Panc1 (cell line): ENCODE data around the gene BAIAP2. TPM values are rescaled to one million over a fixed set of nuclear protein-coding genes. Genes with fewer than 3 reads are reported as not detected.

ENCODE experiments used
- ATAC-seq: fragments of 200-7000 bp; cut with Tn5 transposase; 2 replicates; pipeline ENCODE4 v1.9.1; 2020; ENCODE audit warnings: mild to moderate bottlenecking, moderate library complexity
- BruUV-seq: library from RNA; stranded (reverse); fragments of 400-500 nt; replicated peaks from 2 replicates; lab custom pipeline; 2021; lab: Mats Ljungman, UMichigan
- CTCF ChIA-PET: fragments of 300-600 bp; sonication (Branson Sonifier 250); formaldehyde crosslinking; loops from one replicate; lab custom pipeline; 2022; ENCODE audit warnings: antibody characterized with exemption; lab: Charles Lee
- POLR2A ChIA-PET: fragments of 300-600 bp; sonication (Branson Sonifier 250); formaldehyde crosslinking; loops from one replicate; lab custom pipeline; 2022; ENCODE audit warnings: antibody characterized with exemption; lab: Charles Lee
- DNase-seq: peaks from one replicate; pipeline ENCODE4 v3.0.0-alpha.2; 2010; ENCODE audit warnings: low read depth, low spot score
- H3K27ac ChIP-seq: 2 replicates; pipeline ENCODE4 v1.5.1; 2011; ENCODE audit warnings: mild to moderate bottlenecking, low read length, inconsistent platforms
- H3K27me3 ChIP-seq: fragments of 200-500 bp; sonication (Bioruptor generic); 2 replicates; pipeline ENCODE4 v1.6.0; 2014; ENCODE audit warnings: low read length, inconsistent platforms; ENCODE audit not compliant: control insufficient read depth, insufficient read depth
- H3K36me3 ChIP-seq: fragments of 200-500 bp; sonication (Bioruptor generic); 2 replicates; pipeline ENCODE4 v1.5.1; 2014; ENCODE audit warnings: inconsistent platforms, mild to moderate bottlenecking, low read length, moderate library complexity; ENCODE audit not compliant: control insufficient read depth, insufficient read depth
- H3K4me1 ChIP-seq: 2 replicates; pipeline ENCODE4 v1.5.1; 2011; ENCODE audit warnings: inconsistent platforms, mild to moderate bottlenecking, low read length, moderate library complexity; ENCODE audit not compliant: control insufficient read depth, insufficient read depth
- H3K4me3 ChIP-seq, 2 experiments: 2 replicates each; pipeline ENCODE4 v1.5.1; 2011 to 2012; ENCODE audit warnings: low read depth in 2 of 2, low read length in 2 of 2, mild to moderate bottlenecking in 2 of 2, inconsistent platforms in 1 of 2, moderate library complexity in 1 of 2
- H3K9me3 ChIP-seq: fragments of 200-500 bp; sonication (Bioruptor generic); 2 replicates; pipeline ENCODE4 v1.5.1; 2014; ENCODE audit warnings: low read depth, mild to moderate bottlenecking, inconsistent platforms, low read length, moderate library complexity; ENCODE audit not compliant: control insufficient read depth, insufficient read depth
- CTCF ChIP-seq: fragments of 450-650 bp; IDR thresholded peaks from 2 replicates; pipeline ENCODE4 v1.5.1; 2017; ENCODE audit warnings: mild to moderate bottlenecking
- POLR2AphosphoS5 ChIP-seq: IDR thresholded peaks from 2 replicates; pipeline ENCODE4 v1.6.1; 2012; ENCODE audit warnings: mild to moderate bottlenecking, low read depth, low read length, moderate library complexity
- REST ChIP-seq, 2 experiments: IDR thresholded peaks; 2 replicates each; pipeline ENCODE4 v1.6.1; 2011 to 2012; ENCODE audit warnings: low read depth in 2 of 2, control low read depth in 1 of 2, low read length in 1 of 2, mild to moderate bottlenecking in 1 of 2, moderate library complexity in 1 of 2; ENCODE audit not compliant: insufficient read depth in 1 of 2
- SIN3A ChIP-seq: IDR thresholded peaks from 2 replicates; pipeline ENCODE4 v1.6.1; 2012; ENCODE audit warnings: low read depth, mild to moderate bottlenecking, low read length, moderate library complexity, borderline replicate concordance; ENCODE audit not compliant: insufficient read depth
- TCF7L2 ChIP-seq: IDR thresholded peaks from 2 replicates; pipeline ENCODE4 v1.6.1; 2011; ENCODE audit warnings: mild to moderate bottlenecking, low read depth, low read length, inconsistent platforms
- in situ Hi-C: cut with HindIII; loops from 2 replicates; pipeline ENCODE4 v1.10.0; 2016; ENCODE audit warnings: low sequenced_read_pairs, low pct_unique_long_range_greater_than_20kb
- intact Hi-C: fragments of 100-400 bp; cut with micrococcal nuclease; formaldehyde crosslinking; loops from one replicate; pipeline ENCODE4 v1.10.0; 2022; ENCODE audit not compliant: unreplicated experiment
- total RNA-seq: library from RNA; stranded (reverse); gene quantifications from one replicate; pipeline ENCODE4 v1.2.1, GENCODE V29; 2021; ENCODE audit not compliant: unreplicated experiment

BAIAP2 gene
- total RNA-seq, 1 experiment from 2014 or later = 125 TPM

GRCh38 chr17:81058263-81058871 is 23.4 kb downstream of the BAIAP2 start:
- H3K36me3 ChIP-seq = peaks cover 9% of the 10 kb centered on the region; the same call in 1 of the 2 replicates
- DNase-seq = no peak
- H3K4me3 ChIP-seq = no peak overlapping the region
- no TSS peak for BruUV-seq
- intact Hi-C loops (no loop called here), in situ Hi-C loops (no loop called here)
- POLR2A ChIA-PET = no interaction called here
- no peaks in the 10 kb centered on the region for H3K9me3 ChIP-seq
- TF ChIP-seq REST (IDR thresholded peaks at IDR 0.05; ENCODE audit: insufficient read depth in 1 of 2, low read depth in 2 of 2, low read length in 1 of 2) (no peak), CTCF (no peak), TCF7L2 (no peak), SIN3A (no peak), POLR2AphosphoS5 (no peak)
- no peaks in the 10 kb centered on the region for H3K27me3 ChIP-seq
- no peak for ATAC-seq
- no peak overlapping the region for H3K27ac ChIP-seq
- CTCF ChIA-PET = no interaction called here
- H3K4me1 ChIP-seq = peaks cover 14% of the 10 kb centered on the region

GRCh38 chr17:81059026-81059425 is 24.1 kb downstream of the BAIAP2 start:
- Histone ChIP-seq H3K9me3 (no peaks in the 10 kb centered on the region), H3K36me3 (peaks cover 9% of the 10 kb centered on the region; the same call in 1 of the 2 replicates), H3K4me1 (peaks cover 12% of the 10 kb centered on the region), H3K27me3 (no peaks in the 10 kb centered on the region), H3K4me3 (no peak overlapping the region), H3K27ac (no peak overlapping the region)
- CTCF ChIA-PET = no interaction called here
- TF ChIP-seq POLR2AphosphoS5 (no peak), CTCF (no peak), SIN3A (no peak), REST (IDR thresholded peaks at IDR 0.05; ENCODE audit: insufficient read depth in 1 of 2, low read depth in 2 of 2, low read length in 1 of 2) (no peak), TCF7L2 (no peak)
- ATAC-seq (no peak), DNase-seq (no peak)
- intact Hi-C loops = no loop called here
- POLR2A ChIA-PET = no interaction called here
- in situ Hi-C loops = no loop called here
- BruUV-seq = no TSS peak
